Activated naive CD8-positive, alpha-beta T cell treated with anti-CD3 and anti-CD28 coated beads, Interleukin-2, amount 50 U/mL, for 16 hours (primary cell): ENCODE results near the gene MYO7A.

Experiments
- DNase-seq: peaks from one replicate; pipeline ENCODE4 v3.0.0-alpha.2; 2020; ENCODE audit warnings: low read depth, low spot score

MYO7A gene

GRCh38 chr11:77127920-77128691, at the start of gene MYO7A:
TSS of gene MYO7A (plus strand) at chr11:77128246. CDS start at chr11:77130635, 2,389 bp downstream.
- no peak for DNase-seq

- DNase-seq: no peak
These were observed 48.4 kb upstream of the MYO7A start for GRCh38 chr11:77079666-77080065.

- no peak for DNase-seq
These were observed 47.3 kb upstream of the MYO7A start for GRCh38 chr11:77080643-77081210.

- DNase-seq: no peak
These were observed 46.6 kb upstream of the MYO7A start for GRCh38 chr11:77081381-77081851.

GRCh38 chr11:77081976-77082836, 45.8 kb upstream of the MYO7A start:
- no peak for DNase-seq

GRCh38 chr11:77082838-77083565, 45.0 kb upstream of the MYO7A start:
- DNase-seq: peak; percentile 40

- no peak for DNase-seq
These were observed 44.3 kb upstream of the MYO7A start for GRCh38 chr11:77083566-77084245.

GRCh38 chr11:77084581-77085191, 43.4 kb upstream of the MYO7A start:
- DNase-seq: no peak

GRCh38 chr11:77085652-77086051, 42.4 kb upstream of the MYO7A start:
- no peak for DNase-seq

- no peak for DNase-seq
These were observed 41.2 kb upstream of the MYO7A start for GRCh38 chr11:77086521-77087472.

- no peak for DNase-seq
These were observed 40.3 kb upstream of the MYO7A start for GRCh38 chr11:77087723-77088225.

GRCh38 chr11:77088236-77089003, 39.6 kb upstream of the MYO7A start:
- DNase-seq: no peak

- DNase-seq: no peak
These were observed 39.0 kb upstream of the MYO7A start for GRCh38 chr11:77089004-77089545.

GRCh38 chr11:77090046-77090372, 38.0 kb upstream of the MYO7A start:
- DNase-seq: no peak

- no peak for DNase-seq
These were observed 37.5 kb upstream of the MYO7A start for GRCh38 chr11:77090373-77091111.

- peak; percentile 50 for DNase-seq
These were observed 36.7 kb upstream of the MYO7A start for GRCh38 chr11:77091146-77091940.

GRCh38 chr11:77092382-77092781, 35.7 kb upstream of the MYO7A start:
- no peak for DNase-seq
